ENCODE measurements around the gene NR1I3.

The NR1I3 gene

DNA sequence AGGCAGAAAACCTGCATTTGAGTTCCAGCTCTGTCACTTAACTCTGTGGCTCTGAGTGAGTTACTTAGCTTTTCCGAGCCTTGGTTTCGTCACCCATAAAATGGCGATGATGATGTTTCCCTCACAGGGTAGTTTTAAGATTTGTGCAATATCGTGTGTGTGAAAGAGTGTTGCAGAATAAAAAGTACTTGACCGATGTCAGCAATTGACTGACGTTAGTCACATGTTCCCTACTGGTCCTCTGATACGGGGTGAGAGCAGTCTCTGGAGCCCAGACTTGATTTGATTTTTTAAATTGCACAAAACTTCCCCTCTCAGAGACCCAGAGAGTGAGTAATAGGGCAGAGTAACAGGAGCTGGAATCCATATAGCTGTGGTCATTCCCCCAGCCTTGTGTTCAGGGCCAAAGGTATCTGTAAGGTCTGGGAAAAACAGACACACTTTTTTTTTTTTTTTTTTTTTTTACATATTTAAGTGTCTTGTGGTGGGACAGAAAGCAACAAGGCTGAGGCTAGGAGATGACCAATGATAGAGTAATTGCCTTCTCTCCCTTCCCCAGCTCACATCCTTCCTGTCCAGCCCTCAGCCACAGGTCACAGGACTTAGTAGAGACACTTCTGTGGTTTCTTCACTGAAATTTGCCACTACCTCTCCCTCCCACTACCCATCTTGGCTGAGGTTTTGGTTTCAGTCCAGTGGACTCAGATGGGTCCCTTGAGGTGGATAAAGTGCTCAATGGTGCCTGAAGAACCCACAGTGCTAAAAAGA is 20.9 kb downstream of the NR1I3 start:
- no peak for DNase-seq

DNA sequence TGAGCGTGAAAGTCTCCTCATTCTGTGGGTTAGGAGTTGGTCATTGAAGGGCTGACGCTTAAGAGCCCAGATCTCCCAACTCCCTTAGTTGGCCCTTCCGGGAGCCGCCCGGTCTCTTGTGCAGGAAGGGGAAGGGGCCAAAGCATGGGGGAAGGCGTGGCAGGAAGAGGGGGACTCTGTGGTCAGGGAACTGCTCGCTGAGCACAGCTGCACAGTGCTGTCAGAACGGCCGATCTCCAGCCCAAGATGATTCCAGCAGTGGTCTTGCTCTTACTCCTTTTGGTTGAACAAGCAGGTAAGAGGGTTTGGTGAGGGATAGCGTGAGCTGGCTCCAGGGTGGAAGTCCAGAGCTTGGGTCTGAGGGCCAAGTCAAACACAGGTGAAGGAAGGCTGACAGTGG is 22.9 kb downstream of the NR1I3 start, which contains the start of gene FCER1G:
TSS of gene FCER1G (plus strand) at position 220 of the 400 bp plus-strand sequence. CDS start at position 247, 27 bp downstream.
- DNase-seq: no peak

GRCh38 chr1:161214369-161214768 is 23.6 kb downstream of the NR1I3 start:
- no peak for DNase-seq

DNA sequence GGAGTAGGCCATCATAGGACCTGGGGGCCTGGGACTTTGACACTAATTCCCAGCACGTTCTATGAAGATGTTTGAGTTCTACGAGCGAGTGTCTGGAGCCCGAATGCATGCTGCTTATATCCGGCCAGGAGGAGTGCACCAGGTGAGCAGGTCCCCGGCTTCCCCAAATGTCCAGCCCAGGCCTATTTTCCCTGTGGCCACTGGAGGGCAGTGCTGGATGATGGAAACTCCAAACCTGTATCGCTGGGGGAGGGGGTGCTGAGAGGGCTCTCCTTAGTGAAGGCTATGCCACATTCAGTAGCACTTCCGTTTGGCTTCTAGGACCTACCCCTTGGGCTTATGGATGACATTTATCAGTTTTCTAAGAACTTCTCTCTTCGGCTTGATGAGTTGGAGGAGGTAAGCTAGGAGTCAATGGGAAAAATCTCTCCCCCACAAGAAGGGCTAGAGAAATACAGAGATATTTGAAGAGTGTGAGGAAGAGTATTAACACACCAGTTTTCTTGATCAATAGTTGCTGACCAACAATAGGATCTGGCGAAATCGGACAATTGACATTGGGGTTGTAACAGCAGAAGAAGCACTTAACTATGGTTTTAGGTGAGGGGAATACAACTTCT is 28.1 kb downstream of the NR1I3 start:
- DNase-seq: peak; percentile 59

DNA sequence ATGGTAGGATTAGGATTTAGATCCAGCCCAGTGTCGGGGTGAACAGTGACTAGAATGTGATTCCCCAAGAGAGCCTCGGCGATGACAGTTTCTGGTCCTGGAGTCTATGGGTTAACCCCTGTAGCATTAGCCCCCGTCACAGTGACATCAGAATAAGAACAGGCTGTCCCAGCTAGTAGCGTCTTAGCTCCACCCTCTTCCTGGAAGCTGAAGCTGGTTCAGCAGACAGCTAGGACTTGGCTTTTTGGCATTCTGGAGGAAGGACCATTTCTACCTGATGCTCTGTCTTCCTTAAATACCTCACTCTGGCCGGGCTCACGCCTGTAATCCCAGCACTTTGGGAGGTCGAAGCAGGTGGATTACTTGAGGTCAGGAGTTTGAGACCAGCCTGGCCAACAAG is 30.8 kb downstream of the NR1I3 start:
- no peak for DNase-seq

- DNase-seq: no peak
Measured at GRCh38 chr1:161206411-161207140, 31.4 kb downstream of the NR1I3 start.

- DNase-seq: peak; percentile 95
Measured at GRCh38 chr1:161201836-161202712, 35.9 kb downstream of the NR1I3 start, which contains the start of gene NDUFS2. Gene NDUFS2 (plus strand): TSS chr1:161202367. CDS start chr1:161202386, 19 bp downstream.

DNA sequence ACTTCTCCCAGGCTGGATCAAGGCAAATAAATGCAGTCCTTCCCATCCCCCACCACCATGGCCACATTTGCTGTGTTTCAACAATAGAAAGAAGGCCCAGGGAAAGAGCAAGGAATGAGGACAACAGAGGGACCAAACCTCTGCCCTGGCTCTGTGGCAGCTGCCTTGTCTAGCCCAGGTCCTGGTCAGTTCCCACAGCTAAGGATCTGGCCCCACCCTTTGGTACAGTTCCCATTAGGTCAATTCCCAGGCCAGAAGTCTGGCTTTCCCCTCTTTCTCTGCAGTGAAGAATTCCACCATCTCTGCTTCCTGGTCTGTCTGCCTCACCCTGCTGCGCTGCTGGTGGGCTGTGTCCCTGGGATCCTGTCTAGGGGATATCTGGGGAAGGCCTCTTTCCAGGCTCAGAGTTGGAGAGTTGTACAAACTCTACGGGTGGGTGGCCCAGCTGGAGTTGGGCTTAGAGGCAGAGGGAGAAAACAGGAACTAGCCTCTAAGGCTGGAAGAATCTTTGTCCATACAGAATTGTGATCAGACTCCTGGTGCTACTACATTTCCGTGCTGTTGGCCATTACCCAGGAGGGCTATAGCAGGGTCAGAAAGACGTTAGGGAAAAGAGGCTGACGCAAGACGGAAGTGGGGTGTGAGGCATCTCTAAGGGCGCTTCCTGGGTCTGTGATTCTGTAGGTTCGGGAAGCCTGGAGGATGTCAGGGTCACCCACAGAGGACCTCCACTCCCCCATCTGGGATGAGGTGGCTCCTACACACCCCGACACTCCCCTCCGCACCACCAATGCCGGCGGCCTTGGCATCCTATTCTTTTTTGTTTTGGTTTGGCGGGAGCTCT is 36.8 kb downstream of the NR1I3 start:
- no peak for DNase-seq

DNA sequence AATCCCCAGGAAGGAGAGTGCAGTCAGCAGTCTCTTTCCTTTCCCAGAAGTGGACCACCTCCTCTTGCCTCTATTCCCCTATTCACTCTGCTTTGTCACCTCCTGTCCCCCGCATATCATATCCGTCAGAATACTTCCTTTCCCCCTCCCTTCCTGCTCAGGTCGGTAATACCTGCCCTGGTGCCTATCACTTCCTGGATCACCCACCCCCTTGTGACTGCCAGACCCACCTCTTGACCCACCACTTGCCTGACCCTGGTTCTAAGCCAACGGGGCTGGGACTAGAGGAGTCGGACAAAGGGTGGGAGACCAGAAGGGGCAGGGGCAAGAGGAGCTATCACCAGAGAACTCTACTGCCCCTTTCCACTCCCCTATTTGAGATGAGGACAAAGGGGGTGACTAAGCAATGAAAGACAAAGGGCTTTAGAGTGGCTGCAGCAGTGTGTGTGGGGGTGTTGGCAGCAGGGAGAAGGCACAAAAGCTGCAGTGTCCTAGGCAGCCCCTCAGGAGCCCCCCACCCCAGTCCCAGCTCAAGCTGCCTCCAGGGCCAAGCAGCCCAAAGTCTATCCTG is 37.5 kb downstream of the NR1I3 start:
- DNase-seq: no peak

DNA sequence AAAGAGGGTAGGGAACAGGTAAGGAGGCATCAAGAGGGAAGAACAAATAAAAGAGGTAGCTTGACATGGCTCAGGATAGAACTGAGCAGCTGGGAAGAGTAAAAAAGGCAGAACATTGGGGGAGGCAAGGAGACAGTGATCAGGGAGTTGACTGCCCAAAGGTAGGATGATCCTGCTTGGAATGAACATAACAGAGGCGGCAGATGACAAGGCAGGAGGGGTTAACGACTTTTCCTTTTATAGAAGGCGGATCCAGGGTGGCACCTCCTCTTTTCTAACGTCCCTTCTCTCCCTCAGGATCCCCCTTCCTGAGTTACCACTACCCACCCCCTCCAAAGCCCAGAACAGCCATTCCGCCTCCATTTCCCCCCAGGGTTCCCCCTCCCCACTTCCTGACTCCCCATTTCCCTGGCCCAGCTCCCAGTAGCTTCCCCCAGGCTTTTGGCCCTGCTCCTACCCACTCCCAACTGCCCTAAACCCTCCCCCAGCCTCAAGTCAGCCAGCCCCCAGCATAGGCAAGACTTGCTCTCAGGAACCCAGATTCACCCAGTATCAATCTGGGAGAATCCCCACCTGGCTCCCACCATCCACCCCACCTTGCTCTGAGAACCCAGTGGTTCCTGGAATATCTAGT is 38.4 kb downstream of the NR1I3 start:
- DNase-seq: no peak

- DNase-seq: no peak
Measured at GRCh38 chr1:161198897-161199431, 39.0 kb downstream of the NR1I3 start, which contains the start of gene ADAMTS4. Gene ADAMTS4 (minus strand): TSS chr1:161199054. CDS start chr1:161198627, 427 bp downstream.

DNA sequence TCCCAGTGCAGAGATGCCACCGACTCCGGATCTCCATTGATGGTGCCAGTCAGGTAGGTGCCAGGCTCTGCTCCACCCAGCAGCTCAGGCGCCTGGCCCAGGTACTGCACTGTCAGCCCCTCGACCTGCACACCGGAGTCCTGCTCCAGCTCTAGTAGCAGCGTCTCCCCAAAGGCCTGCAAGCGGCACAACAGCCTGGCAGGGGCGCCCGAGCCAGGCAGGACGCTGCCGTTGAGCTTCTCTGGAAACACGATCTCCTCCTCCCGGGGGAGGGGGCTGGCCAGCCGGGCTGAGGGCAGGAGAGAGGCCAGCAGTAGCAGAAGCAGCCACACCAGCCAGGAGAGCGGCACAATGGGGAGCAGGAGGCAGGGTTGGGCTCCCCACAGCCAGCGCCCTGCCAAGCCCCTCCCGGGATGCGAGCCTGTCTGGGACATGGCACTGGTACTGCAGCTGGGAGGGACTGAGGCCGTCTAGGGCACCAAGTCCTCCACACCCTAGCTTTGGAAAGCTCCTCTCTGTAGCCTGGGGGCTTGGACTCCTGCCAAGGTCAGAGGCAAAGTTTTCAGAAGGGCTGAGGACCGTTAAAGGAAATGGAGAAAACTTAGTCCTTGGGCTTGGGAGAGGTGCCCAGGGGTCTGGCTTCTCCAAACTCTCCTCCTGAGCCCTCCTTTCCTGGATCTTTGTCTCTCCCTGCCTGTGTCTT is 39.7 kb downstream of the NR1I3 start:
- DNase-seq: no peak

- no peak for DNase-seq
Measured at GRCh38 chr1:161197560-161198193, 40.3 kb downstream of the NR1I3 start.

GRCh38 chr1:161196521-161197451 is 41.2 kb downstream of the NR1I3 start:
- no peak for DNase-seq

GRCh38 chr1:161196111-161196510 is 41.9 kb downstream of the NR1I3 start:
- no peak for DNase-seq

DNA sequence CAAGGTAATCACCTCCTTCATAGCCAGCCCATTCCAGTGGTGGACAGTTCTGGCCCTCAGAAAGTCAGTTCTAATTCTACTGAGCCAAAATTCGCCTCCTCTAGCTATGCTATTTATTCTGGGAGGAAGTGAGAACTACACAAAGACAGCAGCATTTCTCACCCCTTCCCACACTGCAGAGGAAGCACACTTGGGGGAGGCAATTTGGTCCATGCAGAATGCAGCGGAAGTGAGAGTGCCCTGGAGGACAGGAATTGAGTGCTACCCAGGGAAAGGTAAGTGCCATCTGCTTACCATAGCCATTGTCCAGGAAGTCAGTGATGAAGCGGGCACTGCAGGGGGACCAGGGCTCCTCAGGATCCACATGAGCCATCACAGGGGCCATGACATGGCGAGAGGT is 42.8 kb downstream of the NR1I3 start:
- DNase-seq: no peak

GRCh38 chr1:161193561-161194235 is 44.3 kb downstream of the NR1I3 start:
- no peak for DNase-seq
